NCI-H1436 (cell line): ENCODE measurements around the gene INSYN1.
"Not testable (repeated sequence)": the region's sequence is repeated elsewhere in the genome, so short reads cannot be mapped to it uniquely, and the experiment has no call there.

ENCODE experiments used
- DNase-seq: peaks from one replicate; lab custom pipeline; 2025; lab: John Stamatoyannopoulos, UW

The INSYN1 gene

DNA sequence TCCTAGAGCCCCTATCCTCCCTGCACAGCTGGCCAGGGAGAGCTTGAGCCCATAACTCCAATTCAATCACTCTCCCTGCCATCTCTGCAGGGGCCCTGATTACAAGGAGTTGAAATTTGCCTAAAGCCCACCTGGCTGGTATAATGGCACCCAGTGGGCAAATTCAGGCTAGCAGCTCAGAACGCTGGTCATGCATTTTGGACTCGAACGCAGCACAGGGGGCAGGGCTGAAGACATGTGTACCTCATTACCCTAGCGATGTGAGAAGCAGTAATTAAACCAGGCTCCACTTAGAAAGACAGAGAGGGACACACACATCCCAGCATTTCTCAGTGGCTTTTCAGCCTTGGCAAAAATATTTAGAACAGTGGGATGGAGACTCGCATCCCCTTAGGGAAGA, 3.2 kb downstream of the INSYN1 start:
- DNase-seq = no peak

GRCh38 chr15:73749533-73749932, 3.6 kb downstream of the INSYN1 start:
- DNase-seq = no peak

GRCh38 chr15:73748730-73749129, 4.4 kb downstream of the INSYN1 start:
- DNase-seq = no peak

GRCh38 chr15:73747847-73748590, 5.1 kb downstream of the INSYN1 start:
- DNase-seq = no peak

DNA sequence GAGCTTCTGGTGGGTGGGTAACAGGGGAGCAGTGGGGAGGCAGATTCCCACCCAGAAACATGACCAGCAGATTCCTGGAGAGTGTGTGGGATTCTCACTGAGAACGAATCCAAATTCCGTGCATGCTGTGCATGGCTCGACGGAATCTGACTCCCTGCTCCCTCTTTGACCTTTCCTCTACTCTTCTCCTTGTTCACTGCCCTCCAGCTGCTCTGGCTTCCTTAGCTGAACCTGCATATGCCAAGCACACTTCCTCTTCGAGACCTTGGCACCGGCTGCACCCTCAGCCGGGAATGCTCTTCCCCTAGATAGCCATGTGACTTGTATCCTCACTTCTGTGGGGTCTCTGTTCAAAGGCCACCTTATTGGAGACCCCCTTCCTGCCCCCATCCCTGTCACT, 6.3 kb downstream of the INSYN1 start:
- no peak for DNase-seq

DNA sequence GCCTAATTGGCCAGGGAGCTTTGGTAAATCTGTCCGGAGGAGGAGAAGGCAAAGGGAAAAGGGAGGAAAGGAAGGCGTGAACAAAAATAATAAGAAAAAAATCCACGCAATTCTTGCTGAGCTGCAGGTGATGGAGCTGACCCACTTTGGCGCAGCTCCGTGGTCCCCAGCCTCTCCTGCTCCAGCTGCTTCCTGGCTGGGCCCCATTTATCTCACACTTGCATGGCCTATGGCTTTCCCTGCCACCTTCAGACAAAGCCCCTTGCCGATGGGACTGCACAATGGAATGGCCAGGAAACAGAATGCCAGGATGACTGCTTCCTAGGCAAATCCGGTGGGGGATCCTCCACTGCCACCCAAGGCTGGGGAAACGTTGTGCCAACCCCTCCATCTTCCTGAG, 6.9 kb downstream of the INSYN1 start:
- DNase-seq = no peak

DNA sequence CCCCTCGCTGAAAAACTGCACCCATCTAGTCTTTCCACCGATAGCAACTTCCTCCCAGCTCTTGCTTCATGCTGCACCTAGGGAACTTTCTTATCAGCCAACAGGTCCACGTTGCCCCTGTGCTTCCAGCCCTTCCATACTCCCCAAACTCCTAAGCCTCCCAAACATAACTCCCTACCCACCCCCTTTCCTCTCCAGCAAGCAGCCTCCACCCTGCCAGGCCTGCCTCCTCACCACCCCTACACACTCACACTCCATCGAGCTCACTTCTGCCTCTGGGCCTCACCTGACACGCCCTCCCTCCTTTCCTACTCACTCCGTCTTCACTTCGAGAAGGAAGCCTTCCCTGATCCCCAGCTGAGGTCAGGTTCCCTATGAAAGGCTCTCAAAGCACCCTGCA, 8.1 kb downstream of the INSYN1 start:
- DNase-seq = no peak

DNA sequence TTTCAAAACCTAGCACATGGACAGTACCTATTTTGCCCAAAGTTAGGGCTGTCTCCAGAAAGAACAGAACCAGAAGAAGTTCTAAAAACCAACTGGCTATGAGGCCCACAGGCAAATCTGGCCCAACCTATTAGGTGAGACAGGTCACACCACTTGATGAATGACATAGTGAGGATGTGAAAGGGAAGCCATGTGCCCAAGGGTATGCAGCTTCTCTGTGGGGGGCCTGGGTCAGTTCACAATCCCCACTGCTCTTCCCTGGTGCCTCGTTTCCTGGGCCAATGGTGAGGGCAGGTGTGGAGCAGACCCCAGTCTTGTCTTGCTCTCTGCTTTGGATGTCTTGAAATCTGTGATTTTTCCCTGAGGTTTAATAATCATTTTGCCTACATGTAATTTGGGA, 8.9 kb downstream of the INSYN1 start:
- DNase-seq = no peak

DNA sequence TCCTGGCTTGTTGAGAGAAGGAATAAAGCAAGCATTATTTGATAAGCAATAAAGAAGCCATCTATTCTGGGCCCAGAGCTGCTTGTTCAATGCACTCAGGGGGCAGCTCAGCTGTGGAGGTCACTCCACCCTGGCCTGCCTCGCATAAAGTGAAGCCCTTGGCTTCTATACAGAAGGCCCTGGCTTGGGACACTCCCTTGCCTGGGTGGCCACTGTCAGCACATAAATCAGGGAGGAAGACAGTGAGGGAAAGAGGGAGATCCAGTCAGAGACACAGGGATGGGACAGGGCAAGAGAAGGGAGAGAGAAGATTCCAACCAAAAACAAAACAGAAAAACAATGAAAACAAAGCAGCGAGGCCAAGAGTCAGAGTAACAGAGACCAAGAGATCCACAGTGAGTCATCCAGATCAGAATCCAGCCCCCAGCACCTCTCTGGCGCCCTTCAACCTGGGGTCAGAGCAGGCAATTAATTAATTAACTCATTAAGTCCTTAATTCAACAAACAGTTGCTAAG, 11.8 kb downstream of the INSYN1 start:
- DNase-seq = no peak

- no peak for DNase-seq
Observed at GRCh38 chr15:73740152-73741048, 12.8 kb downstream of the INSYN1 start.

DNA sequence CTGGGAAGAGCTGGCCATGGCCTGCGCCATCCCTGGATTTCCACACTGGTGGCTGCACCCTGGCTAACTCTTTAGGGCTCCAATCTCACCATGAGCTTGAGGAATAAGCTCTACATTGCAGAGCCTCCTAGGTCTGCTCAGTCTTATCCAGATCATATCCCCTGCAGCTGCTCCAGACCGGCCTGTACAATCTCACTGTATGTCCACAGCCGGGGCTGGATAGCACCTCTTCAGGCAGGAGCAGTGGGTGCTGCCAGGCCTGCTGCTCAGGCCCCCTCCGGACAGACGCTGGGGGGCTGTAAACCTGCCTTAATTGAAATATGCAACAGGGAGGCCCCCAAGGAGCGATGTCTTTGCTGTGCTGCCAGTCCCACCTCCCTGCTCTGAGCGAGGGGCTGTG, 15.6 kb downstream of the INSYN1 start:
- no peak for DNase-seq

GRCh38 chr15:73732930-73733329, 20.2 kb downstream of the INSYN1 start:
- no peak for DNase-seq

DNA sequence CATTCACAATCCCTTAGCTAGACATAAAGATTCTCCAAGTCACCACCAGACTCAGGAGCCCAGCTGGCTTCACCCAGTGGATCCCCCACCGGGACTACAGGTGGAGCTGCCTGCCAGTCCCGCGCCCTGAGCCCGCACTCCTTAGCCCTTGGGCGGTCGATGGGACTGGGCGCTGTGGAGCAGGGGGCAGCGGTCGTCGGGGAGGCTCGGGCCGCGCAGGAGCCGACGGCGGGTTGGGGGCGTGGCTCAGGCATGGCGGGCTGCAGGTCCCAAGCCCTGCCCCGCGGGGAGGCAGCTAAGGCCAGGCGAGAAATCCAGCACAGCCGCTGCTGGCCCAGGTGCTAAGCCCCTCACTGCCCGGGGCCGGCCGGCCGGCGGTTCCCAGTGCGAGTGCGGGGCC, 21.1 kb downstream of the INSYN1 start:
- DNase-seq = not testable (repeated sequence)

DNA sequence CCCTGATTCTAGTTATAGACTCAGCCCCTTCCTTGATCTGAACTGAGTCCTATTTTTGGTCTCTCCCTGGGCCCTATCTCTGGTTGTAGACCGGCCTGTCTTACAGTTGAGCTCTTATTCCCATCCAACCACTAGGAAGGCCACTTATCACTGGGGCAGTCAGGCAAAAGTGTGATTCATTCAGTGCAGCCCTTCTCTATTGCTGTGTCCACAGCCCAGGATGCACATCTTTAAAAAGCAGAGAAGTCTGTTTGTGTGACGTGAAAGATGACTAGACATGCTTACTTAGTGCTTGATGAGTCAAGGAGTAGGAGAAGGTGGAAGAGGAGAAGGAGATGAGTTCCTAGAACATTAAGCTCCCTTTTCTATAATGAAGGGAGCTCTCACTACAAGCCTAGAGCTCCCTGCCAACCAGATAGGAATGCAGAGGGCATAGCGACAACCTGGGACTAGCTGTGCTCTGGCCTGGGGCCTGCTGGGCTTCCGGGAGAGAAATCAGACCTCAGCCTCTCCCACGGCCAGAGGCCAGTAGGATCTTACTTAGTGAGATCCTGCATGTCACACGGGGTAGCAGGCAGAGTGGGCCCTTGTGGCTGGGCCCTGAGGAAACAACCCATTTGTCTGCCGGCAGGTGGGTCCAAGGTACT, 25.7 kb downstream of the INSYN1 start:
- no peak for DNase-seq

DNA sequence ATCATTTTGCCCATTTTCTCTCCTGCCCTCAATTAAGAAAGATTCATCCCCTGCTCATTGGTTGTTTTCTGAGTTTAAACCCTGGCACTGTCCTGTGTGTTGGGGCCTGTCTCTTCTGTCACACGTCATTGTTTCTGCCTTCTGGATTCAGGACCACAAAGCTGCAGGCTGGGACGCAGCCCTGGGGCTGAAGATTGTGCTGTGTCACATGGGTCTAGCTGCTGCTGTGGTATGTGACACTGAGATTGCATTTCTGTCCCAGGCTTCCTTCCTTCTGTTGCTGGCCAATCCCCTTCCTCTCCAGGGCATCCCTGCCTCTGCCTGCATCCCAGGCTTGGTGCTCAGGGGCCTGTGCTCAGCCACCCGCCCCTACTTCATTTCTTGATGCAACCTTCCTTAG, 28.9 kb downstream of the INSYN1 start:
- no peak for DNase-seq

GRCh38 chr15:73723191-73723590, 30.0 kb downstream of the INSYN1 start:
- no peak for DNase-seq

DNA sequence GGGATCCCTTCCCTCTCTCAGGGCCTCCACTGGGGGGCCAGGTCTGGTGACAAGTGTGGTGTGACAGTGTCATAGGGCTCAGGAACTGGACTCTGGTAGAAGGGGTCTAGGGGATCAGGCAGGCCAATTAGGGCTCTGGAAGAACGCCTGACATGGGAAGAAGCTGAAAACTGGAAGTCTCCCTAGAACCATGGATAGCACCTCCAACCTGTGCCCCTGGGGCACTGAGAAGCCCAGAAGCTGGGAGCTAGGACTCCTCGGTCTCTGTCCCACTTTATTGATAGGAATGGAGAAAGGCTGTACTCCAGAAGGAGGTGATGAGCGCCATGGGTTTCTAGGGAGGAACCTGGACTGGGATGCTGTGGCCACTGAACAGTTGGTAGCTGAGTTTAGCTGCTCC, 30.7 kb downstream of the INSYN1 start:
- no peak for DNase-seq

DNA sequence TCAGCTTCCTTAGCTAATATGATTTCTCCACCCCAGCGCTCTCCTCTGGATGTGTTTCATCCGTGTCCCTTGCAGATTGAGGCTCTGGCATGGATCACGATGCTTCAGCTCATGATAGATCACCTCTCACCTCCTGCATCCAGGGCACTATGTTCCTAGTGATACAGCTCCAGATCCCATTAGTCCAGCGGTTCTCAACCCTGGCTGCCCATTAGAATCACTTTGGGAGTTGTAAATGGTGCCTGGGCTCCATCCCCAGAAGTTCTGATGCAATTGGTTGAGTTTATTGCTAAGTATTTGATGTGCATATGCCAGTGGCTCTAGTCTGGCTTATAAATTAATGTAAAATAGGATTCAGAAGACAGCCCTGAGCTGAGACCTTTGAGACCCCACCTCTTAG, 34.5 kb downstream of the INSYN1 start:
- no peak for DNase-seq

DNA sequence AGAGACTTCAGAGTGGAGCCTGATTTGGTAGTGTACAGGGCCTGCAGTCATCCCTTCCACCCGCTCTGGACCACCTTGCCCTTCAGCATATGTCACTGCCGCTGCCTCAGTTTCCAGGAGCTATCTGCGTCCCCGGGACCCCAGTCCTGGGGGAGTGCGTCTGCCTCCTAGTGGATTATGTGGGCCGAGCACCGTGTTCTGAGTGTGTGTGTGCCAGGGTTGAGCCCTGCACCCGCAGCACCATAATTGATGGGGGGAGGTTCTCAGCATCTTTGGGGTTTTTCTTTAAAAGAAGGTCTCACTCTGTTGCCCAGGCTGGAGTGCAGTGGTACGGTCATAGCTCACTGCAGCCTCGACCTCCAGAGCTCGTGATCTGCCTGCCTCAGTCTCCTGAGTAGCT, 35.3 kb downstream of the INSYN1 start:
- DNase-seq = no peak

GRCh38 chr15:73717206-73717605, 35.9 kb downstream of the INSYN1 start:
- DNase-seq = no peak

DNA sequence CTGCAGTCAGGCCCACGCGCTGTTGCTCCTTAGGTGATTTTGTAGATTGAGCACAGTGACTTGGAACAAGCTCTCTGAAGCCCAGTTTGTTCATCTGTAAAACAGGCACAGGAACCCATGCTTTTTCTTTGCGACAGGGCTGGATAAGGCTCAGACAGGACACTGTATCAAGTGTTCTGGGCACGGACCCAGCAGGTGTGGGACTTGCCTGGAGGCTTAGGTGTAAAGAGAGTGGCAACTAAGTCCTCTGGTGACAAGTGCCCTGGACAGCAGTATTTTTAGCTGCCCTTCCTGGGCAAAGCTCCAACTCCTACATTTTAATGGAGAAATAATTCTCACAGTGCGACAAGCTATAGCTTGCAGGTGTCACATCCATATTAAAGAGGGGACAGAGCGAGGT, 36.7 kb downstream of the INSYN1 start:
- DNase-seq = no peak

DNA sequence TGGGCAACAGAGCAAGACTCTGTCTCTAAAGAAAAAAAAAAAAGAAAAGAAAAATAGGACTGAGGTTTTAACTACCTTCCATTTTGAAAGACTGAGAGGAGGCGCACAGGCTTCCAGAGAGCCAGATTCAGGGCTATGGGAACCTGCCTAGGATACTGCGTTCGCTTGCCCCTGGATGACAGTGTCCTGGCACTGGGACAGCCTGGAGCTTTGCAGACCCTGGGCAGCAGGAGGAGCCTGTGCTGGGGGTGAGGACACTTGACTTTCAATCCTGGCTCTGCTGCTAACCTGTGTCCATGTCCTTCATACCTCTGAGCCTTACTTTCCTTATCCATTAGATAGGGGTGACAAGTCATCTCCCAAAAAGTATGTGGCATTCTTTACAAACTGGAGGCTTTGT, 37.7 kb downstream of the INSYN1 start:
- no peak for DNase-seq
